K562 (cell line): ENCODE measurements around the gene BRICD5. TPM values are rescaled to one million over a fixed set of nuclear protein-coding genes. Genes with fewer than 3 reads are reported as not detected.

Experiments
- ARHGAP35 ChIP-seq: fragments of 450-650 bp; IDR thresholded peaks from 2 replicates; pipeline ENCODE4 v1.6.1; 2018; ENCODE audit not compliant: partially characterized antibody
- ATF2 ChIP-seq: sonication (generic); formaldehyde crosslinking; IDR thresholded peaks from 2 replicates; pipeline ENCODE4 v1.8.1; 2022; ENCODE audit warnings: missing genetic modification reagents
- BCOR ChIP-seq: fragments of 450-650 bp; IDR thresholded peaks from 2 replicates; pipeline ENCODE4 v1.6.1; 2016
- CAMTA2 ChIP-seq: fragments of 250-450 bp; sonication (Bioruptor Pico); conservative IDR thresholded peaks from 2 replicates; pipeline ENCODE4 v1.5.1; 2022
- CBX3 ChIP-seq, 2 experiments: IDR thresholded peaks; 1 replicate in 1 of 2; 2 replicates in 1 of 2; pipeline ENCODE4 v1.6.1; 2012; ENCODE audit warnings: inconsistent platforms in 2 of 2, low read length in 2 of 2, borderline replicate concordance in 1 of 2, control low read depth in 1 of 2
- CEBPB ChIP-seq: fragments of 450-650 bp; IDR thresholded peaks from 2 replicates; pipeline ENCODE4 v1.6.1; 2016; ENCODE audit warnings: missing genetic modification characterization, missing compliant biosample characterization
- ERF ChIP-seq: fragments of 450-650 bp; formaldehyde crosslinking; IDR thresholded peaks from 2 replicates; pipeline ENCODE4 v1.4.0; 2020; ENCODE audit warnings: mild to moderate bottlenecking, mixed read lengths
- HDAC1 ChIP-seq, 2 experiments: fragments of 450-650 bp; IDR thresholded peaks; 2 replicates each; pipeline ENCODE4 v1.6.1; 2016 to 2017; ENCODE audit warnings: inconsistent platforms in 1 of 2, mild to moderate bottlenecking in 1 of 2, moderate library complexity in 1 of 2
- IRF9 ChIP-seq: fragments of 450-650 bp; IDR thresholded peaks from 2 replicates; pipeline ENCODE4 v1.6.1; 2016; ENCODE audit warnings: missing biosample characterization, missing genetic modification characterization
- MAZ ChIP-seq, 2 experiments: fragments of 450-650 bp in 1 of 2; sonication (generic) in 1 of 2; formaldehyde crosslinking; IDR thresholded peaks in 1 of 2; conservative IDR thresholded peaks in 1 of 2; 2 replicates each; pipeline versions ENCODE4 v1.4.0 to v1.5.0; 2020; ENCODE audit warnings: mild to moderate bottlenecking in 1 of 2, missing genetic modification reagents in 1 of 2
- MYC ChIP-seq, 2 experiments: fragments of 250-450 bp in 1 of 2; sonication (Bioruptor Pico) in 1 of 2; IDR thresholded peaks; 2 replicates each; pipeline versions ENCODE4 v1.5.1 to v1.6.1; 2012 to 2021; ENCODE audit warnings: low read depth in 2 of 2, borderline replicate concordance in 1 of 2, improper control_type of control experiment in 1 of 2, low read length in 1 of 2, mild to moderate bottlenecking in 1 of 2, moderate library complexity in 1 of 2
- RFX1 ChIP-seq: fragments of 450-650 bp; IDR thresholded peaks from 2 replicates; pipeline ENCODE4 v1.6.1; 2016; ENCODE audit warnings: mild to moderate bottlenecking, moderate library complexity
- RHOXF2B ChIP-seq: fragments of 250-450 bp; sonication (Bioruptor Pico); conservative IDR thresholded peaks from 2 replicates; pipeline ENCODE4 v1.5.1; 2021
- RNF2 ChIP-seq: sonication (generic); IDR thresholded peaks from 2 replicates; pipeline ENCODE4 v1.6.1; 2016
- TRIM24 ChIP-seq, 2 experiments: fragments of 450-650 bp; IDR thresholded peaks; 2 replicates each; pipeline ENCODE4 v1.6.1; 2016
- ZNF239 ChIP-seq: fragments of 250-450 bp; sonication (Bioruptor Pico); IDR thresholded peaks from 2 replicates; pipeline ENCODE4 v1.4.0; 2020; ENCODE audit warnings: mild to moderate bottlenecking
- ZNF311 ChIP-seq: fragments of 250-450 bp; sonication (Bioruptor Pico); IDR thresholded peaks from 2 replicates; pipeline ENCODE4 v1.4.0; 2020; ENCODE audit warnings: mild to moderate bottlenecking, moderate library complexity
- ZNF398 ChIP-seq: fragments of 250-450 bp; sonication (Bioruptor Pico); IDR thresholded peaks from 2 replicates; pipeline ENCODE4 v1.8.0; 2021; ENCODE audit warnings: moderate library complexity, mild to moderate bottlenecking, inconsistent platforms
- ZNF592 ChIP-seq: fragments of 450-650 bp; IDR thresholded peaks from 2 replicates; pipeline ENCODE4 v1.6.1; 2017; ENCODE audit warnings: antibody characterized with exemption, mild to moderate bottlenecking
- ZNF644 ChIP-seq: fragments of 200-800 bp; sonication (Bioruptor generic); IDR thresholded peaks from 2 replicates; pipeline ENCODE4 v1.6.1; 2016; ENCODE audit warnings: low read depth, missing genetic modification characterization, missing compliant biosample characterization
- polyA plus RNA-seq, 8 experiments: library from polyadenylated mRNA; depleted of rRNA in 4 of 8; stranded (reverse) in 5 of 8; unstranded in 3 of 8; fragments of >200 nt; fragmentation: Nextera tagmentation in 2 of 8; fragmentation: Illumina TruSeq in 1 of 8; extraction: Ambion mirVana in 2 of 8; extraction: Trizol in 1 of 8; gene quantifications; 2 replicates each; pipeline versions ENCODE4 v1.2.1 to v1.2.3, GENCODE V29; 2011 to 2014; ENCODE audit warnings: inconsistent platforms in 1 of 8, missing spikeins in 1 of 8
- total RNA-seq, 7 experiments: library from RNA; depleted of rRNA in 6 of 7; stranded (reverse); fragments of >200 nt in 6 of 7; fragmentation: Illumina TruSeq in 2 of 7; extraction: Trizol in 2 of 7; gene quantifications; 2 replicates each; pipeline versions ENCODE4 v1.2.1 to v1.2.3, GENCODE V29; 2011 to 2021; ENCODE audit warnings: low replicate concordance in 1 of 7

BRICD5 gene
- total and polyA plus RNA-seq, 9 of the 15 experiments (the other 6 are each of a cell fraction or from before 2014, with no cell fraction given), result 0.24 to 15.1 (median 2.4) TPM; not detected in 1

- no peak for TF ChIP-seq ZNF644 (tag)
- peak; percentile 93 to 97 for TF ChIP-seq MAZ (CRISPR knock-in tag; conservative IDR thresholded peaks at IDR 0.05 in 1 of 2, IDR thresholded peaks at IDR 0.05 in 1 of 2)
- TF ChIP-seq BCOR, result peak; percentile 42; the same call in 1 of the 2 replicates
- no peak for TF ChIP-seq ZNF239 (CRISPR knock-in tag)
- TF ChIP-seq ARHGAP35, result no peak
- peak in 1 of 2 experiments; percentile 43; a peak in 2 of 4 replicates for TF ChIP-seq TRIM24 (IDR thresholded peaks at IDR 0.05)
- no peak for TF ChIP-seq ERF (CRISPR knock-in tag)
- peak in 1 of 2 experiments; percentile 72; a peak in 2 of 4 replicates for TF ChIP-seq HDAC1 (IDR thresholded peaks at IDR 0.05)
- TF ChIP-seq ZNF398, result no peak
- TF ChIP-seq RNF2, result peak; percentile 80
- no peak for TF ChIP-seq RFX1
- peak; percentile 90 for TF ChIP-seq MYC (IDR thresholded peaks at IDR 0.05; ENCODE audit: low read depth, low read length)
- TF ChIP-seq MYC (CRISPR knock-in tag; IDR thresholded peaks at IDR 0.05; ENCODE audit: borderline replicate concordance, low read depth), result peak; percentile 76; the same call in 1 of the 2 replicates
- no peak for TF ChIP-seq IRF9 (tag)
- no peak for TF ChIP-seq CAMTA2
- no peak; a peak in 1 of 3 replicates for TF ChIP-seq CBX3 (IDR thresholded peaks at IDR 0.05; ENCODE audit: borderline replicate concordance in 1 of 2, low read length in 2 of 2)
- no peak for TF ChIP-seq ZNF311 (CRISPR knock-in tag)
- no peak for TF ChIP-seq CEBPB (tag)
- TF ChIP-seq ZNF592, result 0 out of 2 replicates have a peak, but pooled peaks have one; percentile 29
- TF ChIP-seq ATF2 (CRISPR knock-in tag), result no peak
- no peak for TF ChIP-seq RHOXF2B (CRISPR knock-in tag)
These were observed 40.8 kb upstream of the BRICD5 start, which contains the start of gene ECI1 (continued) for GRCh38 chr16:2251296-2252111.
